Mesenteric fat pad (tissue), 1 donor: ENCODE data around the gene RPUSD1. TPM values are rescaled to one million over a fixed set of nuclear protein-coding genes. Genes with fewer than 3 reads are reported as not detected.
"Not testable (repeated sequence)": the region's sequence is repeated elsewhere in the genome, so short reads cannot be mapped to it uniquely, and the experiment has no call there.

Source experiments
- DNase-seq: peaks from one replicate; pipeline ENCODE4 v3.0.0-alpha.2; 2020; ENCODE audit warnings: low spot score
- total RNA-seq: library from RNA; stranded (reverse); fragmentation: NEBNext Ultra II Directional; extraction: Animal tissue kit (Norgen Biotek cat#: 25700); gene quantifications from one replicate; pipeline ENCODE4 v1.2.1, GENCODE V29; 2021
- donor health status: DM: yes; HTN: yes; CAD: no.

The RPUSD1 gene
- total RNA-seq, 1 donor from 2014 or later = 16.8 TPM

GRCh38 chr16:768428-768827, 19.8 kb downstream of the RPUSD1 start:
- DNase-seq = no peak

GRCh38 chr16:767743-768235, 20.4 kb downstream of the RPUSD1 start:
- DNase-seq = no peak

- DNase-seq = no peak
These were observed 21.2 kb downstream of the RPUSD1 start for GRCh38 chr16:766820-767640.

- DNase-seq = no peak
These were observed 22.0 kb downstream of the RPUSD1 start for GRCh38 chr16:766008-766819.

- DNase-seq = no peak
These were observed 22.7 kb downstream of the RPUSD1 start for GRCh38 chr16:765488-765865.

- DNase-seq = no peak
These were observed 23.2 kb downstream of the RPUSD1 start for GRCh38 chr16:764848-765487.

DNA sequence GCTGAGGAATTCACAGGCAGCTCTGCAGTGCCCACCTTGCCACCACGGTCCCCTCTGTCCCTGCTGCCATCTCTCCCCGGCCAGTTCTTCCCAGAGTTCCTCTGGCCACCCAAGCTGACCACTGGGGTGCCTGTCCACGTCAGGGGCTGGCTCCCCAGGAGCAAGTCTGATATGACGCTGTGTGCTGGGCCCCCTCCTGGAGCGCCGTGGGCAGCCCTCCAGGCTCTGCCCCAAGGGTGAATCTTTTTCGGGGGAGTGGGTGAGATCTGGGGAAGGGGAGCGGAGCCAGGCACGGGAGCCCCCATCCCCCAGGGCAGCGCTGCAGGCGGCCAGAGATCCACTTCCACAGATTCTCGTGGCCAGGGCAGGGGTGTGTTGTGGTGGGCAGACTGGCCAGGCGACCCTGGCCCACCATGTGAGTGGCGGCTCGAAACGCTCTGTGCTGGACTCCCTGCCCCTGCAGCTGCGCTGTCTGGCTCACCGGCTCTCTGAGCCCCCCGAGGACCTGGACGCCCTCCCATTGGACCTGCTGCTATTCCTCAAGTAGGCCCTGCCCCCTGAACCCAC, 23.9 kb downstream of the RPUSD1 start:
- DNase-seq = no peak

GRCh38 chr16:763369-764183, 24.6 kb downstream of the RPUSD1 start:
- no peak for DNase-seq

DNA sequence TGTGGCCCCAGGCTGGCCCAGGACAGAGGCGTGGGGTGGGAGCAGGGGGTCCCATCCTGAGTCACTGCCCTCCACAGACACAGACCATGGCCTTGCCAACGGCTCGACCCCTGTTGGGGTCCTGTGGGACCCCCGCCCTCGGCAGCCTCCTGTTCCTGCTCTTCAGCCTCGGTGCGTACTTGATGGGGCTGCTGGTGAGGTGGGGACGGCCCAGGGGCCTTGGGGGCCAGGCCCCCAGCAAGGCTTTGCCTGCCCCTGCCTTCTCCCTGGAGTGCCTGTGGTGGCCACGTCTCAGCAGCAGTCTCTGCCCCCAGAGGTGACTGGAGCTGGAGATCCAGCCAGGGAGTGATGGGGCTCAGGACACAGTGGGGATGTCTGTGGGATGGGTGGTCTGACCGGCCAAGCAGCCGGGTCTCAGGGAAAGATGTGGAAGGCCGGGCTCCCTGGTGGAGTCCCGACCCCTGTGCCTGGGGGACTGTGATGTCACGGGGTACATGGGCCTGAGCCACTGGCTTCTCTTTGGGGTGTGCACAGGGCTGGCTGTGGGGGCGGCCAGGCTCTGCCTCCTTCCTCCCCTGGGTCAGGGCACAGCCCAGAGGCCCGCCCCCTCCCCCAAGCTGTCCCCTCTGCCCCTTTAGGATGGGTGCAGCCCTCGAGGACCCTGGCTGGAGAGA, 25.4 kb downstream of the RPUSD1 start:
- no peak for DNase-seq

GRCh38 chr16:761625-762513, 26.3 kb downstream of the RPUSD1 start:
- DNase-seq = no peak

- DNase-seq = no peak
These were observed 27.4 kb downstream of the RPUSD1 start, which contains the start of gene MSLN for GRCh38 chr16:760545-761343. Gene MSLN (plus strand): TSS chr16:760734. CDS start chr16:762681, 1,947 bp downstream.

DNA sequence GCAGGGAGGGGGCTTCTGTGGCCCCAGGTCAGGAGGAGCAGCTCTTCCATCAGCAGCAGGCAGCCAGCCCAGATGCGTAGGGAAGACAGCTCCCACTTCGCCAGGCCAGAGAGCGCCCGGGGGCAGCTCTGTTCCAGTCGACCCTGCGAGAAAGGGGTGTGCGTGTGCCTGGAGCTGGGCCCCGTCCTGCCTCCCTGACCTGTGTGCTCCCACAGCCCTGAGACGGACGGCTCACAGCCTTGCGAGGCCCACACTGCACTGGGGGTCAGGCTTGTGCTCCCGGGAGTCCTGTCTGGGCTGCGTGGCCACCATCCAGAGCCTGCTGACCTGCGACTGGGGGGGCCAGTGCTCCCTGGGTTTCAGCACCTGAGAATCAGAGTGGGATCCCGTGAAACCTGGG, 28.1 kb downstream of the RPUSD1 start:
- DNase-seq = no peak

DNA sequence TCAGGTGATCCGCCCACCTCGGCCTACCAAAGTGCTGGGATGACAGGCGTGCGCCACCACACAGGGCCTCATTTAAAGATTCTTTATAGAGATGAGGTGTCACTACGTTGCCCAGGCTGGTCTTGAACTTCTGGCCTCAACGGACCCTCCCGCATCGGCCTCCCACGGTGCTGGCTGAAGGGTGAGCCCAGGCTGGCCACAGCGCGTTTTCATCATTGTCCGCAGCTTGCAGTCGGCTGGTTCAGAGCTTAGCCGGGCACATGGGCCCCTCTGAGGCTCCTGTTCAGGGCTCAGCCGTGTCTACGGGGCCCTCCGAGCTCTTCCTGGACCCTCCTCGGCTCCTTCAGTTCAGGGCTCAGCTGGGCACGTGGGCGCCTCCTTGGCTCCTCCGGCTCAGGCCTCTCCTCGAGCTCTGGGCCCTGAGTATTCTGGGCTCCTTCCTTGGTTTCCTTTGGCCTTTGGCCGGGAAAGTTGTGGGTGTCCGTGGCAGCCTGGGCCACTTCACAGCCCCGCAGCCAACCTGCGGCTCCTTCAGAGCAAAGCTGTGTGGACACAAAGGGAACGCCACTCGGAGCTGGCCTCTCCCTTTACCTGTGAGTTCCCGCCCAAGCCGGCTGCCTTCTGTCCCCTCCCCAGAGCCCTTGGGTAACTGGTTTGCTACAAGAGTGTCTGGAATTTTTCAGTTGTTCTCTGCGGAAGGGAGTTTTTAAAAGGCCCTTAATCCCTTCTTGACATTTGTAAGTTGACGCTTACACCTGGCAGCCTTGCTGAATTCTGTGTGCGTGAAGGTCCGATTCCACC, 28.9 kb downstream of the RPUSD1 start:
- no peak for DNase-seq

DNA sequence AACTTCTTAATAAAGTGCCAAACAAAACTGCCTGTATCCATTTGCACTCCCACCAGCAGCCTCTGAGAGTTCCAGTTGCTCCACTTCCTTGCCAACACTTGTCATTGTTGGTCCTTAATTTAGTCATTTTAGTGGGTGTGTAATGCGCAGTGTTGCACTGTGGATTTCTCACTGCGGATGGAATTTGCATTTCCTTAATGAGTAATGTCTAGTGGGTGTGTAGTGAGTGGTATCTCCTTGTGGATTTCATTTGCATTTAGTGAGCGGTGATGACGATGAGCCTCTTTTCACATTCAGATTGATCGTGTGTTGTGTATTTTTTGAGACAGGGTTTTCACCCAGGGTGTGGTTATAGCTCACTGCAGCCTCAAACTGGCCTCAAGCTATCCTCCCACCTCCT, 31.8 kb downstream of the RPUSD1 start:
- no peak for DNase-seq

- DNase-seq = no peak
These were observed 33.5 kb downstream of the RPUSD1 start for GRCh38 chr16:754656-755055.

- DNase-seq = not testable (repeated sequence)
These were observed 34.0 kb downstream of the RPUSD1 start for GRCh38 chr16:754121-754607.

DNA sequence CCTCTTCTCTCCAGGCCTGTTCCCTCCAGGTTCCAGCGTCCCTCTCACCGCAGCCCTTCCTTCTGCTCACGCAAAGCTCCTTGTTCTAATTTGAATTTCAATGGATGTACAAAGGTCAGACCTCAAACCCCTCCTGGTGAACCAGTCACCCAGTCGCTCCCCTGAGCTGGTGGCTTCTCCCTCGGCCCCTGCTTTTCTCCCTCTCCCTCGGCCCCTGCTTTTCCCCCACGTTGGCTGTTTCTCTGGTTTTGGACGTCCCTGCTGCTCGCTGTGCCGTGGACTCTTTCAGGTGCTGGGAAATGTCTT, 36.2 kb downstream of the RPUSD1 start:
- no peak for DNase-seq
